ENCODE measurements around the gene PLK3. TPM values are rescaled to one million over a fixed set of nuclear protein-coding genes. Genes with fewer than 3 reads are reported as not detected.
"Not testable (repeated sequence)": the region's sequence is repeated elsewhere in the genome, so short reads cannot be mapped to it uniquely, and the experiment has no call there.

Gene PLK3
- total RNA-seq, 1 donor from 2014 or later, result 6.8 TPM

DNA sequence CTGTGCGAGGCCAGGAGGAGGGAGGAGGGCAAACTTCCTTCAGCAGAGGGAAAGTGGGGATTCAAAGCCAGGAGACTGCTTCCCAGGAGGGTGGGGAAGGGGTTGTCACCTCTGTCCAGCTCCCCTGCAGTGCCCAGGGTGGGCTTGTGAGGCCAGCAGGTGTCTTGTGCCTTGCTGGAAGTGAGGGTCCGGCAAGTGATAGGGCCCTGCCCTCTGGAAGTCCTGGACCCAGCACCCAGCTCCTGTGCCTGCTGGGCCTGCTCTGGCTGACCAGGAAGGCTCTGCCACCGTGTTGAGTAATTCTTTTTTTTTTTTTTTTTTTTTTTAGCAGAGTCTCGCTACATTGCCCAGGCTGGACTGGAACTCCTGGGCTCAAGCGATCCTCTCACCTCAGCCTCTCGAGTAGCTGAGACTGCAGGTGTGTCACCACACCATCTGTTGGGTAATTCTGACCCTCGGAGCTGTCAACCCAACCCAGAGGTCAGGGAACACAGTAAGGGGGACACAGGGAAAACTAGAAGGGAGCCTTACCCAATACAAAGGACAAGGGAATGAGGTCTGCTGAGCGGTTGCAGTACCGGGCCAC, 13.2 kb upstream of the PLK3 start:
- Histone ChIP-seq H3K9ac (ENCODE audit: low read depth in 1 of 3, low read length in 3 of 3) (peak overlapping the region in 1 of 3 donors; percentile 80), H3K9me3 (ENCODE audit: control insufficient read depth in 3 of 3, low read length in 3 of 3) (no peaks in the 10 kb centered on the region), H3K36me3 (ENCODE audit: control insufficient read depth in 3 of 3, insufficient read depth in 3 of 3, low read length in 3 of 3) (no peaks in the 10 kb centered on the region), H3K27me3 (ENCODE audit: control insufficient read depth in 3 of 3, insufficient read depth in 3 of 3, low read length in 3 of 3) (no peaks in the 10 kb centered on the region), H3K4me3 (ENCODE audit: low read length in 3 of 3) (peak overlapping the region in 1 of 3 donors; percentile 81), H3K27ac (ENCODE audit: low read depth, low read length) (no peak overlapping the region), H3K4me1 (ENCODE audit: control insufficient read depth in 3 of 3, insufficient read depth in 3 of 3, low read length in 3 of 3) (peaks cover 21 to 29% (median 27%) of the 10 kb centered on the region in 3 donors)

DNA sequence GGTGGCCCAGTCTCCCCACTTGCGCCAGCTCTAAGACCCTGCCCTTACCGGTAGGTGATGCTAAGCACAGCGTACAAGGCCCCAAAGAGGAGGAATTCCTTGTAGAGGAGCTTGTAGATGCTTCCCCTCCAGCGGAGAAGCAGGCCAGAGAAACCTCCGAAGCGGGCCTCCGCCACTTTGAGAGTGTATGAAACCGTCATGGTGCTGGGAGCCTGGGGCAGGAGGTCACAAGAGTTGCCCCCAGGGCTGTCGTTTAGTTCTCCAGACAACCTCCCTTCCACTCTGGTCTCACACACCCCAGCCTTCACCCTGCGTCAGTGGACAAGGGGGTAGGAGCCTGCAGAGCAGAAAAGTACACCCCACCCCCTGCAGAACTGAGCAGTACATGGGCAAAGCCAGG, 12.7 kb upstream of the PLK3 start:
- no peaks in the 10 kb centered on the region for H3K36me3 ChIP-seq (ENCODE audit: control insufficient read depth in 3 of 3, insufficient read depth in 3 of 3, low read length in 3 of 3)
- no peaks in the 10 kb centered on the region for H3K9me3 ChIP-seq (ENCODE audit: control insufficient read depth in 3 of 3, low read length in 3 of 3)
- no peak overlapping the region for H3K4me3 ChIP-seq (ENCODE audit: low read length in 3 of 3)
- H3K27me3 ChIP-seq (ENCODE audit: control insufficient read depth in 3 of 3, insufficient read depth in 3 of 3, low read length in 3 of 3), result no peaks in the 10 kb centered on the region
- H3K4me1 ChIP-seq (ENCODE audit: control insufficient read depth in 3 of 3, insufficient read depth in 3 of 3, low read length in 3 of 3), result peaks cover 21 to 29% (median 27%) of the 10 kb centered on the region in 3 donors
- no peak overlapping the region for H3K9ac ChIP-seq (ENCODE audit: low read depth in 1 of 3, low read length in 3 of 3)
- no peak overlapping the region for H3K27ac ChIP-seq (ENCODE audit: low read depth, low read length)

DNA sequence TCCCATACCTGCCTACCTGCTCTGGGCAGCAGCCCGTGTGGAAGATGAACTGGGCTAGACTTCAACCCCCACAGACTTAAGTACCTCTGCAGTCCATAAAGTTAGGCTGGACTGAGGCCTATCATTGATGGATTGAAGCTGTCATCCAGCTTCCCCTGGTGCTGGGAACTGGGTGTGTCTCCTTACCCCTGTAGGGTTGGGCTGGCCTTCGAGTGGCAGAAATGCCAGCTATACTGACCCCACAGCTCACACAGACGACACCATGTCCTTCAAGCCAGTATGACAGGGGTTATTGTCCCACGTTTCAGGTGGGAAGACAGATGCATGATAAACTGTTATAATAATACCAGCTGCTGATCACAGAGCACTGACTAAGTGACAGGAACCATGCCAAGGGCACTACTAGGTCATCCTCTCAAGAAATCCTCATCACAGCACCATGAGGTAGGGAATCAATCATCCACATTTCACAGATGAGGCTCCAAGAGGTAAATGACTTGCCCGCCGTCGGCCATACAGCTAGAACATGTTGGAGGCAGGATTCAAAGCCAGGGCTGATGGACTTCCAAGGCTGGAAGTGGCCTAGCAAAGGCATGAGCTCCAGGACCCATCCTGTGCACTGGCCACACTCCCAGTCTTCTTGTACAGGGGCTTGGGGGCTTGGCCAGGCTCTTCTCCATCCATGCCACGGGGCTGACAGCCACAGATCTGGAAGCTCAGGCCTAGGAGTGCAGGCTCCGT, 11.9 kb upstream of the PLK3 start, which contains the start of gene BEST4:
TSS of gene BEST4 (minus strand) at position 51 of the 741 bp plus-strand sequence. CDS start 465 bp downstream, outside the sequence.
- no peak within 1 kb of the TSS for H3K27ac ChIP-seq (ENCODE audit: low read depth, low read length)
- no peaks in the 10 kb centered on the region for H3K9me3 ChIP-seq (ENCODE audit: control insufficient read depth in 3 of 3, low read length in 3 of 3)
- H3K36me3 ChIP-seq (ENCODE audit: control insufficient read depth in 3 of 3, insufficient read depth in 3 of 3, low read length in 3 of 3), result no peaks in the 10 kb centered on the region
- H3K27me3 ChIP-seq (ENCODE audit: control insufficient read depth in 3 of 3, insufficient read depth in 3 of 3, low read length in 3 of 3), result no peaks in the 10 kb centered on the region
- H3K9ac ChIP-seq (ENCODE audit: low read depth in 1 of 3, low read length in 3 of 3), result no peak within 1 kb of the TSS
- H3K4me1 ChIP-seq (ENCODE audit: control insufficient read depth in 3 of 3, insufficient read depth in 3 of 3, low read length in 3 of 3), result peaks cover 21 to 29% (median 27%) of the 10 kb centered on the region in 3 donors
- no peak within 1 kb of the TSS for H3K4me3 ChIP-seq (ENCODE audit: low read length in 3 of 3)

DNA sequence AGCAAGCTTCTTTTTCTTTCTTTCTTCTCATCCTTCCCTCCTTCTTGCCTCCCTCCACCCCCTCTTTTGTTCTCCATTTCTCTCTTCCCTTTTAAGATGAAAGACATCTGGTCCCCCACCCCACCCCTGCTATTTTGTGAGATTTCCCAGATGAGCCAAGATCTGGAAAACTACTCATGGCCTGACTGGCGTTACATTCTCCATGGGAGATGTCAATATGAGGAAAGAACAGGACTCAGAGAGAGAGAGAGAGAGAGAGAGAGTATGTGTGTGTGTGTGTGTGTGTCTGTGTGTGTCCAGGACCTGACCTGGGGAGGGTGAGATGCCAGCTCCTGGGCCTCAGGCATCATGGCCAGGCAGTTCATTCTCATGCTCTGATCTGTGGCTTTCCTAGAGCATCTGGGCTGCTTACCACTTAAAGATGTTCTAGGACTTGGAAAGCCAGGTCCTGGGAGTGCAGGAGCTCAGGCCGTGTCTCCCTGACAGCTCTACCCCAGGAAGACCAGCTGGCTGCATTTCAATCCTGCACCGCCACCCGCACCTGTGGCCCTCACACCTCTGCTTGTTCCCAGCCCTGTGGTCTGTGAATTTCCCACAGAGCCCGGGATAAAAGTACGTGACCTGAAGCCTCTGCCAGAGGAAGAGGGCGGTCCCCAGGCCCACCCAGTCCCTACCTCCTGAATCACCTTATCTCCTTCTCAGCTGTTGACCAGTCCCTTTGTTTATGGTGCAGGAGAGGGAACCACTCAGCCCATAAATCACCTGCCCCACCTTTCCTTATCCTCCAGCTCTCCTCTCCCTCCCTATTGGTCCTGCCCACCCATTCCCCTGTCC, 9.0 kb upstream of the PLK3 start:
- Histone ChIP-seq H3K4me3 (ENCODE audit: low read length in 3 of 3) (no peak overlapping the region), H3K9me3 (ENCODE audit: control insufficient read depth in 3 of 3, low read length in 3 of 3) (no peaks in the 10 kb centered on the region), H3K27ac (ENCODE audit: low read depth, low read length) (no peak overlapping the region), H3K27me3 (ENCODE audit: control insufficient read depth in 3 of 3, insufficient read depth in 3 of 3, low read length in 3 of 3) (no peaks in the 10 kb centered on the region), H3K9ac (ENCODE audit: low read depth in 1 of 3, low read length in 3 of 3) (no peak overlapping the region), H3K4me1 (ENCODE audit: control insufficient read depth in 3 of 3, insufficient read depth in 3 of 3, low read length in 3 of 3) (peaks cover 5 to 6% (median 5%) of the 10 kb centered on the region in 3 donors), H3K36me3 (ENCODE audit: control insufficient read depth in 3 of 3, insufficient read depth in 3 of 3, low read length in 3 of 3) (no peaks in the 10 kb centered on the region)

DNA sequence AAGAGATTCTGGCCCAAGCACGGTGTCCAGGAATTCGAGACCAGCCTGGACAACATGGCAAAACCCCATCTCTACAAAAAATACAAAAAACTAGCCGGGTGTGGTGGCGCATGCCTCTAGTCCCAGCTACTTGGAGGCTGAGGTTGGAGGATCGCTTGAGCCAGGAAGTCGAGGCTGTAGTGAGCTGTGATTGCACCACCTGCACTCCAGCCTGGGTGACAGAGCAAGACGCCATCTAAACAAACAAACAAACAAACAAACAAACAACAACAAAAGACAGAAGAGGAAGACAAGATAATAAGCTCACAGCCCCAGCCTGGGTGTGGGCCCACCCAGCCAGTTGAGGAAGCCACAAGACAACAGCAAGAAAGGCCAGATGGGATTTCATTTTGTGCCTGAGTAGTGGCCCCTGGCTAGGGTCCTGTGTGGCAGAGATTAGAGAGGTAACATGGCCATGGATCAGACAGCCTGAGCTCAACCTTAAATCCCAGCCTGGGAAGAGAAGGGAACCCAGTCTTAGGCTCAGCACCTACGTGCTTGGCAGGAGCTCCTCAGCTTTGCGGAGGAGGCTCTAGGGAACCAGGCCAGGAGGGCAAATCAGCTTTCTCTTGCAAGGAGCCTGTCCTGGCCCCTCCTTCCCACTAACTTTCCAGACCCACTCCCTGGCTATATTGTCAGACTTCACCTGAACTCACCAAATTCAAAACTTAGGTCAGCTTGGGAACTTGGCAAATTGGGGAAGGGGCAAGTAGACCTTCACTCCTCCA, 7.3 kb upstream of the PLK3 start:
- H3K27ac ChIP-seq (ENCODE audit: low read depth, low read length), result no peak overlapping the region
- H3K9ac ChIP-seq (ENCODE audit: low read depth in 1 of 3, low read length in 3 of 3), result no peak overlapping the region
- H3K4me1 ChIP-seq (ENCODE audit: control insufficient read depth in 3 of 3, insufficient read depth in 3 of 3, low read length in 3 of 3), result no peaks in the 10 kb centered on the region
- no peak overlapping the region for H3K4me3 ChIP-seq (ENCODE audit: low read length in 3 of 3)
- H3K9me3 ChIP-seq (ENCODE audit: control insufficient read depth in 3 of 3, low read length in 3 of 3), result no peaks in the 10 kb centered on the region
- H3K27me3 ChIP-seq (ENCODE audit: control insufficient read depth in 3 of 3, insufficient read depth in 3 of 3, low read length in 3 of 3), result no peaks in the 10 kb centered on the region
- no peaks in the 10 kb centered on the region for H3K36me3 ChIP-seq (ENCODE audit: control insufficient read depth in 3 of 3, insufficient read depth in 3 of 3, low read length in 3 of 3)

DNA sequence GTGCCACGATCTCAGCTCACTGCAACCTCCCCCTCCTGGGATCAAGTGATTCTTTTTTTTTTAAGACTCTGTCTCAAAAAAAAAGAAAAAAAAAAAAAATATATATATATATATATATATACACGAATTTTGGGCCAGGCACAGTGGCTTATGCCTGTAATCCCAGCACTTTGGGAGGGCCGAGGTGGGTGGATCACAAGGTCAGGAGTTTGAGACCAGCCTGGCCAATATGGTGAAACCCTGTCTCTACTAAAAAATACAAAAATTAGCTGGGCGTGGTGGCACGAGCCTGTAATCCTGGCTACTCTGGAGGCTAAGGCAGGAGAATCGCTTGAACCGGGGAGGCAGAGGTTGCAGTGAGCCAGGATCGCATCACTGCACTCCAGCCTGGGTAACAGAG, 2.3 kb upstream of the PLK3 start:
- H3K9me3 ChIP-seq (ENCODE audit: control insufficient read depth in 3 of 3, low read length in 3 of 3); H3K27ac ChIP-seq (ENCODE audit: low read depth, low read length); H3K9ac ChIP-seq (ENCODE audit: low read depth in 1 of 3, low read length in 3 of 3); H3K27me3 ChIP-seq (ENCODE audit: control insufficient read depth in 3 of 3, insufficient read depth in 3 of 3, low read length in 3 of 3); H3K4me3 ChIP-seq (ENCODE audit: low read length in 3 of 3): not testable (repeated sequence)
- peaks cover 12 to 31% (median 21%) of the 10 kb centered on the region in 3 donors for H3K4me1 ChIP-seq (ENCODE audit: control insufficient read depth in 3 of 3, insufficient read depth in 3 of 3, low read length in 3 of 3)
- H3K36me3 ChIP-seq (ENCODE audit: control insufficient read depth in 3 of 3, insufficient read depth in 3 of 3, low read length in 3 of 3), result peaks cover 2 to 10% (median 9%) of the 10 kb centered on the region in 3 donors

DNA sequence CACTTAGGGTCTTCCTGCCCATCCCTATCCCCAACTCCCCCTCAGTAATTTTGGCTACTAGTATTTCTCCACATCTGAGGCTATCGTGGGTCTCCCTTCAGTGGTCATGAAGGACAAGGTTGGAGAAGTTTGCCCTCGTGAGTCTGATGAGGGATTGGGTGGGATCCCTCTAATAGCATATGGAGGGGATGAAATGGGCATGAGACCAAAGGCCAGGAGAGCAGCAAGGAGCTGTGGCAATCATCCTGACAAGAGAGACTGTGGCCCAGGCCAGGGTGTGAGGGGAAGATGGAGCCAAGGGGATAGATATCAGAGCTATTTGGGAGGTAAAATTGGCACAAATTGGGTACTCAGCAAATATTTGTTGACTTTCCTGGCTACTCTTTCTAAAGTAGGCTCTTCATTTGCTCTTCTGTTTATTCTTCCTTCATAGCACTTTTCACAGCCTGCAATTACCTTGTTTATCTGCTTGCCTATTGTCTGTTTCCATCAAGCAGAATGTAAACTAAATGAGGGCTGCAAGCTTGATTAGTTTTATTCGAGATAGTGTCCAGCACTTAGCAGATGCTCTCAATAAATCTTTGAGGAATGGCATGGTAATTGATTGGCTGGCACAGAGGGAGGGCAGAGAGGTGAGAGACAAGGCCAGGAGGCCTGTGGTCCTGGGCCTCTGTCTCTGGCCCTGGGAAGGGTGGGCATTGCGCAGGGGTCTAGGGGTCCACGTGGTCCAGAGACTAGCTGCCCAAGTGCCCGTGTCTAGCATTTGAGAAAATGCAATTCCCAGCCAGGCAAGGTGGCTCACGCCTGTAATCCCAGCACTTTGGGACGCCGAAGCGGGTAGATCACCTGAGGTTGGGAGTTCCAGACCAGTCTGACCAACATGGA, 1.5 kb upstream of the PLK3 start:
- H3K27me3 ChIP-seq (ENCODE audit: control insufficient read depth in 3 of 3, insufficient read depth in 3 of 3, low read length in 3 of 3), result no peaks in the 10 kb centered on the region
- peak overlapping the region; percentile 93 for H3K27ac ChIP-seq (ENCODE audit: low read depth, low read length)
- H3K4me3 ChIP-seq (ENCODE audit: low read length in 3 of 3), result no peak overlapping the region
- H3K36me3 ChIP-seq (ENCODE audit: control insufficient read depth in 3 of 3, insufficient read depth in 3 of 3, low read length in 3 of 3), result peaks cover 7 to 18% (median 13%) of the 10 kb centered on the region in 3 donors
- H3K9me3 ChIP-seq (ENCODE audit: control insufficient read depth in 3 of 3, low read length in 3 of 3), result no peaks in the 10 kb centered on the region
- H3K4me1 ChIP-seq (ENCODE audit: control insufficient read depth in 3 of 3, insufficient read depth in 3 of 3, low read length in 3 of 3), result peaks cover 17 to 39% (median 29%) of the 10 kb centered on the region in 3 donors
- H3K9ac ChIP-seq (ENCODE audit: low read depth in 1 of 3, low read length in 3 of 3), result no peak overlapping the region

DNA sequence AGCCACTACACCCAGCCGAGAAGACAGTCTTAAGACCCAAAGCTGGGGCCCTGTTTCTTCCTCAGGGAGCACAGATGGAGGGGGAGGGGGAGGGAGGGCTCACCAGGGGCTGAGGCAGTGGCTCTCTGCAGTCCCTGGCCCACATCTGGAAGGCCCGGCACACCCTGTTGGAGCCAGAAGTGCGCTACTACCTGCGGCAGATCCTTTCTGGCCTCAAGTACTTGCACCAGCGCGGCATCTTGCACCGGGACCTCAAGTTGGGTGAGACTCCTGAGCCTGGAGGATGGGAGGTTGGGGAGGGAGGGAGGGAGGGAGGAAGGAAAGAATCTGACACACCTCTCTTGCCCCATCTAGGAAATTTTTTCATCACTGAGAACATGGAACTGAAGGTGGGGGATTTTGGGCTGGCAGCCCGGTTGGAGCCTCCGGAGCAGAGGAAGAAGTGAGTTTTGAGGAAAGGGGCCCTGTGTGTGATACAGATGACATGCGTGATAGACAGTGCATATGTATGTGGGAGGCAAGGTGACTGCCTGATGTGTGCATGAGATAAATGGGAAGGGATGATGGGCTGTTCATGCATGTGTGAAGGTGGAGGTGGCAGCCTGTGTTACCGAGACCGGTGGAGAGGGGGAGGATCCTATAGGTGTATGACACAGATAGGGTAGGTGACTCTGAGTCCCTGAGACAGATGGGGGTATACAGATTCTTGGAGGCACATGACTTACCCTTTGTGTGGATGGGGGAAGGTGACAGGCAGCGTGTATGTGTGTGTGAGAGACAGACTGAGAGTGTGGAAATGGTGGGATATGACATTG, 1.5 kb downstream of the PLK3 start:
- H3K4me1 ChIP-seq (ENCODE audit: control insufficient read depth in 3 of 3, insufficient read depth in 3 of 3, low read length in 3 of 3), result peaks cover 24 to 59% (median 52%) of the 10 kb centered on the region in 3 donors
- H3K9ac ChIP-seq (ENCODE audit: low read depth in 1 of 3, low read length in 3 of 3), result peak overlapping the region; percentile 16 to 70 (median 54)
- H3K4me3 ChIP-seq (ENCODE audit: low read length in 3 of 3), result peak overlapping the region; percentile 59 to 79 (median 60)
- peak overlapping the region; percentile 55 for H3K27ac ChIP-seq (ENCODE audit: low read depth, low read length)
- H3K9me3 ChIP-seq (ENCODE audit: control insufficient read depth in 3 of 3, low read length in 3 of 3), result no peaks in the 10 kb centered on the region
- H3K27me3 ChIP-seq (ENCODE audit: control insufficient read depth in 3 of 3, insufficient read depth in 3 of 3, low read length in 3 of 3), result no peaks in the 10 kb centered on the region
- peaks cover 23 to 38% (median 27%) of the 10 kb centered on the region in 3 donors for H3K36me3 ChIP-seq (ENCODE audit: control insufficient read depth in 3 of 3, insufficient read depth in 3 of 3, low read length in 3 of 3)
